ENCODE measurements around the gene WEE2. TPM values are rescaled to one million over a fixed set of nuclear protein-coding genes. Genes with fewer than 3 reads are reported as not detected.

WEE2 gene
- total RNA-seq: not detected in 2 replicates

DNA sequence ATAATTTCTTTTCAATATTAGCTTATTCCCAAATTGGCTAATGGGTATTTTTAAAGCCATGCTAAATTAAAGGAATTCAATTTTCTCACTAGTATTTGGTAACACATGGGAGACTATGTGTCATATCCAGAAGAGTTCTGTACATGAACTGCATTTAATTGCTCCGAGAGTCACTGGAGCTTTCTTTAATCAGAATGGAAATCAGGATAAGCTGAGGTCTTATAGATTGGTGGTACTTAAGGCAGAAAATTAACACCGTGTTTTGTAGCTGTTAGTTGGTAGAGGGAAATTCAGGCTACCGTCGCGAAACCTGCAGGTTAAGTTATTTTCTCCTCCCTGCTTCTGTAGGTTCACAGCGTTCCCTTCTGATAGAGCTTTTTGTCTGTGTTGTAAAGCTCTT, at the start of gene WEE2:
TSS of gene WEE2 (plus strand) at position 3 of the 400 bp plus-strand sequence. CDS start 406 bp downstream, outside the sequence.
- Mint-ChIP-seq H3K4me3 (no peak within 1 kb of the TSS), H3K36me3 (ENCODE audit: low read depth) (peaks cover 3% of the 10 kb centered on the region), H3K27ac (no peak within 1 kb of the TSS), H3K4me1 (peaks cover 4% of the 10 kb centered on the region), H3K9me3 (no peaks in the 10 kb centered on the region), H3K27me3 (peaks cover 11% of the 10 kb centered on the region)
- no peak for DNase-seq
- intact Hi-C loops (cut with micrococcal nuclease): no loop called here

DNA sequence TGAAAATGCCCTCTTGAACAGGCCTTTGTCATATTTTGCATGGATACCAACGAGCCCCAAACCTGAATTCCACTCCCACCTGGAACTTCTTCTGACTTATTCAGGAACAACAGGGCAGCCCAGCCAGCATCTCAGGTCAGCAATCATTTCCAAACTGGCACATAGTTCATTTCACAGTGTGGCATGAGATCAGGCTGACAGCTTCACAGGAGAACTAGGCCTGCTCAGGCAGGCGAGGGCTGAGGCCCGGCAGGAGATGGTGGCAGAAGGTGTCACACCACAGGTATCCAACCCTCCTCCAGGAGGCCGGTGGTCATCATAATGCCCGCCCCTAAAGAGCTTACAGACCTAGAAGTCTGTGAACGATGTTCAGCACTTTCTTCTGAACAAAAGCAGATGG, 48.7 kb upstream of the WEE2 start:
- Mint-ChIP-seq H3K4me3 (no peak overlapping the region), H3K4me1 (peaks cover 15% of the 10 kb centered on the region), H3K27ac (peak overlapping the region; percentile 10), H3K27me3 (no peaks in the 10 kb centered on the region), H3K36me3 (ENCODE audit: low read depth) (peaks cover 59% of the 10 kb centered on the region), H3K9me3 (no peaks in the 10 kb centered on the region)
- peak; percentile 47 for DNase-seq
- intact Hi-C loops (cut with micrococcal nuclease): no loop called here

DNA sequence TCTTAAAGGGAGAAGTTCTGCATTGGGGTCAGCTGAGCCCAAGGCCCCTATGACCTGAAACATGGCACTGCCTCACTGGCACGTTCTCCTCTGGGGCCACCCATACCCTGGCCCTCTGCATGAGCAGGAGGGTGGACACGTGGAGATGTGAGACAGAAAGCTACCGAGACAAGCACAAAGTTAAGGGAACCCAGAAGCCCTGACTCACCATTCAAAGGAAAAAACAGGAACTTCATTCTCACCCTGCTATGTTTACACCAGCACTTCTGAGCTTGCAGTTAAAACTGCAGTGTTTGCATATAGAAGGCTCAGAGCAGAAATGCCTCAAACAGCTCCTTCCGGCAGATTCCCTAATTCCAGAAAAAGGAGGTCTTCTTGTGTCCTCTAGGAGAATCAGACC, 47.9 kb upstream of the WEE2 start:
- Mint-ChIP-seq H3K9me3 (no peaks in the 10 kb centered on the region), H3K27ac (peak overlapping the region; percentile 29), H3K27me3 (no peaks in the 10 kb centered on the region), H3K4me1 (peaks cover 13% of the 10 kb centered on the region), H3K4me3 (no peak overlapping the region), H3K36me3 (ENCODE audit: low read depth) (peaks cover 53% of the 10 kb centered on the region)
- intact Hi-C loops (cut with micrococcal nuclease): no loop called here
- peak; percentile 51 for DNase-seq

DNA sequence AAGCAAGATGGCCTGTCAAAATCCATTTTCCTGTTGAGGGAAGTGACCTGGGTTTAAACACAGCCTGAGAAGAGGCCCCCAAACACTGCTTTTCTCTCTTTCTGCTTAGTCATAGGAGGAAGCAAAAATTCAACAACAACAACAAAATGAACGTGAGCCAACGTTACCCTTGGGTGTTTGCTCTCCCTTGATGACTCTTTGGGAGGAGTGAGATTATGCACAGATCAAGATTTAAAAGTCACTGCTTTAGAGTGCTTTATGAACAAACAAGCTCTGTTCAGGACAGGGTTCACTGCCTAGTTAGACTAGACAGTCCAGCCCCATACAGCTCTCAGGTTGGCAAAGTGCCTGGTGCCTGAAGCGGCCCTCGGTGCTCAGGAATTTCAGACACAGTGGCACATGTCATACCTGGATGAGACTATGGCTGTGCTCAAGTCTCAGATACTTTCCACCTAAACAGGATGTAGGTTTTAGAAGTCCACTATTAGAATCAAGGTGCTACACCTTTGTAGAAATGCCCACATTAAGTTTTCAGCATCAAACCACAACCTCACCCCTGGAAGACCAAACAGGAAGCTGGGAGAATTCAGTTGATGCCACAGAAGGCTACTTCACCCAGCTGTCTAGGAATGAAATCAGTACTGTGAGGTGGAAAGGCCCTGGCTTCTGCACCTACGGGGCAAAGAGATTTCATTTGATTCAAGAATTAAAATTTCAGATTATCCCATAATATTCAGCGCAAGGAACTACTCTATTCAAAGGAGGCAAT, 44.9 kb upstream of the WEE2 start:
- H3K36me3 Mint-ChIP-seq (ENCODE audit: low read depth): peaks cover 51% of the 10 kb centered on the region
- no peak for DNase-seq
- intact Hi-C loops (cut with micrococcal nuclease): no loop called here
- H3K4me1 Mint-ChIP-seq: peaks cover 17% of the 10 kb centered on the region
- H3K27ac Mint-ChIP-seq: peak overlapping the region; percentile 58
- H3K9me3 Mint-ChIP-seq: no peaks in the 10 kb centered on the region
- H3K27me3 Mint-ChIP-seq: no peaks in the 10 kb centered on the region
- no peak overlapping the region for H3K4me3 Mint-ChIP-seq

DNA sequence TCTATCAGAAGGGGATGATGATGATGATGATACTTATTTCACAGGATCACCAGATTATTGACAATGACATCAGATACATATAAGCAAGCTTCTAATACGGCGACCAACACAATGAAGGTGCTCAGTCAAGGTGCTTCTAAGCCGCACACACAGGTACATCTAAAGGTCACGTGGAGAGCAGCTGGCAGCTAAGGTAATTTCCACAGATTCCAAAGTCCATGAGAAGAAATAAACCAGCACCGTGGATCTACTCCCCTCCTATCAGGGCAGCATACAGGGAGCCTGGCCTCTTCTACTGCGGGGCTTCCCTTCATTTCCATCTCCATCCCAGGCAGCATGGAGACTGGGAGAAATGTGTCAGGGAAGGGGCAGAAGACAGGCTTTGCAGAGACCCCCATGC, 43.7 kb upstream of the WEE2 start:
- Mint-ChIP-seq H3K4me3 (no peak overlapping the region), H3K27ac (no peak overlapping the region), H3K4me1 (peaks cover 20% of the 10 kb centered on the region), H3K36me3 (ENCODE audit: low read depth) (peaks cover 55% of the 10 kb centered on the region), H3K27me3 (no peaks in the 10 kb centered on the region), H3K9me3 (no peaks in the 10 kb centered on the region)
- intact Hi-C loops (cut with micrococcal nuclease): no loop called here
- no peak for DNase-seq

DNA sequence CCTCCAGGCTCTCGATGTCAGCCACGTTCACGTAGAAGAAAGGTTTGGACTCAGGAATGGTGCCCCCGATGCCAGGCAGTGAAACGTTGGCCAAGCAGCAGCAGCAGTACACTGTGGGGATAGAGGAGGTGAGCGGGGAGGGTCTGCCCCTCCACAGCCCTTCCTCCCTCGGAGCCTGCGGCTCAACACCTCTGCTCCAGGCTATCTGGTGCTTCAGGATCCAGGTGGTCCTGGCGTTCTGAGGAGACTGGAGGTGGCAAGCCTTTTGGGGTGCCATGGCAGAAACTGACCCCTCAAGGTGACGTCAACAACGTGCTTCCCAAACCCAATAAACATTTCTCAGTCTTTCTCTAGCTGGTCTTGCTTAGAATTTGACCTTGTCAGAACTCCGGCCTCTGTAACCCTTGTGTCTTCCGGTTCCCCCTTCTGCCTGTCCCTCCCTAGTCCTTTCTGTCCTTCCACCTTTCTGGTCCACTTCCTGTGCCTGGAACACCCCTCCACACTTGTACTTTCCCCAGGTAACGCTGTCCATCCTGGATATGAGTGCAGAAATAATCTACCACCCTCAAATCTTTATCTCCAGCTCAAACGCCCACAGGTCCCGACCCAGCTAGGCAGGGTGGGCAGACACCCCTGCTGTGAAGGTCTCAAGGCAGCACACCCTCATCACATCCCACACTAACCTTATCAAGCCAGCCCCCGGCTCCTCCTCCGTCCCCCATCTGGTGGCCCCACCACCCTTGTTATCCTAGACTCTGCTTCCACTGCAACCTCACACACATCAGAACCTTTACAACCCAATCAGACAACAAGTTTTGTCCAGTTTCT, 42.7 kb upstream of the WEE2 start:
- intact Hi-C loops (cut with micrococcal nuclease): no loop called here
- H3K27me3 Mint-ChIP-seq: no peaks in the 10 kb centered on the region
- H3K4me1 Mint-ChIP-seq: peaks cover 19% of the 10 kb centered on the region
- H3K27ac Mint-ChIP-seq: peak overlapping the region; percentile 45
- no peaks in the 10 kb centered on the region for H3K9me3 Mint-ChIP-seq
- H3K4me3 Mint-ChIP-seq: no peak overlapping the region
- H3K36me3 Mint-ChIP-seq (ENCODE audit: low read depth): peaks cover 48% of the 10 kb centered on the region
- no peak for DNase-seq

DNA sequence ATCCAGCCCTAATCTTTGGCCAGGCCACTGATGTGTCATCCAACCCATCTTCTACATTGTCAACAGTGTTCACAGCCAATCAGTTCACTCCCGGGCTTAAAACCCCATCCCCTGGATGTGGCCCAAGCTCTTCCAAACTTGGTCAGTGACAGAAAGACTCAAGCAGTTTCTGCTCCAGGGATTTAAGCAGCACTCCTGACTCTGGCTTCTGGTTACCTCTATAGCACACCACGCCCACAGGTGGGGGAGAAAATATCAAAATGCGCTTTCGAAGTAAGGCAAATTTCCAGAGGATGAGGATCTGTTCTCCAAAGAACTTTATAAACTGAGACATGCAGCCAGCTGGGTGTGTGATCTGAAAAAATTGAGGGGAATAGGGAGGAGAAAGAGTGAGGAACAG, 42.1 kb upstream of the WEE2 start:
- Mint-ChIP-seq H3K27me3 (no peaks in the 10 kb centered on the region), H3K4me3 (no peak overlapping the region), H3K4me1 (peaks cover 16% of the 10 kb centered on the region), H3K9me3 (no peaks in the 10 kb centered on the region), H3K36me3 (ENCODE audit: low read depth) (peaks cover 46% of the 10 kb centered on the region), H3K27ac (peak overlapping the region; percentile 45)
- intact Hi-C loops (cut with micrococcal nuclease): no loop called here
- DNase-seq: no peak

DNA sequence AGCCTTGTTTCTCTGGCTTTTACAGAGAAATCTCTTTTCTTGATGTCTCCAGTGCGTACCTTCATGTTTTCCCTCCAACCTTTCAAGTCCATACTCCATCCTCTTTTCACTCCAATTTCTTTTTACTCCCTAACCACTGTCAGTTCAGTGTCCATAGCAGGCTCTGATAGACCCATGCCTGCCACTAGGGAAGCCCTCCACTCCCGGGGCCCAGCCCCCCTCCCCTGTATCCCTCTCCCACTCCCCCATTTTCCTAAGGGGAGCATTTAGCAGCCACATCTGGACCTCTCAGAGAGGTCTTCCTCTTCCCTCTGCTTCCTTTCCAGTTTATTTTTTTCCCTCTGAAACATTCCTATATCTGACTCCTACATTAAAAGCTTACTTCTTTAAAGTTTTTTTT, 39.3 kb upstream of the WEE2 start:
- no peaks in the 10 kb centered on the region for H3K27me3 Mint-ChIP-seq
- no peak for DNase-seq
- H3K36me3 Mint-ChIP-seq (ENCODE audit: low read depth): peaks cover 43% of the 10 kb centered on the region
- peaks cover 3% of the 10 kb centered on the region for H3K9me3 Mint-ChIP-seq
- H3K27ac Mint-ChIP-seq: peak overlapping the region; percentile 39
- H3K4me3 Mint-ChIP-seq: no peak overlapping the region
- H3K4me1 Mint-ChIP-seq: peaks cover 6% of the 10 kb centered on the region
- intact Hi-C loops (cut with micrococcal nuclease): no loop called here

DNA sequence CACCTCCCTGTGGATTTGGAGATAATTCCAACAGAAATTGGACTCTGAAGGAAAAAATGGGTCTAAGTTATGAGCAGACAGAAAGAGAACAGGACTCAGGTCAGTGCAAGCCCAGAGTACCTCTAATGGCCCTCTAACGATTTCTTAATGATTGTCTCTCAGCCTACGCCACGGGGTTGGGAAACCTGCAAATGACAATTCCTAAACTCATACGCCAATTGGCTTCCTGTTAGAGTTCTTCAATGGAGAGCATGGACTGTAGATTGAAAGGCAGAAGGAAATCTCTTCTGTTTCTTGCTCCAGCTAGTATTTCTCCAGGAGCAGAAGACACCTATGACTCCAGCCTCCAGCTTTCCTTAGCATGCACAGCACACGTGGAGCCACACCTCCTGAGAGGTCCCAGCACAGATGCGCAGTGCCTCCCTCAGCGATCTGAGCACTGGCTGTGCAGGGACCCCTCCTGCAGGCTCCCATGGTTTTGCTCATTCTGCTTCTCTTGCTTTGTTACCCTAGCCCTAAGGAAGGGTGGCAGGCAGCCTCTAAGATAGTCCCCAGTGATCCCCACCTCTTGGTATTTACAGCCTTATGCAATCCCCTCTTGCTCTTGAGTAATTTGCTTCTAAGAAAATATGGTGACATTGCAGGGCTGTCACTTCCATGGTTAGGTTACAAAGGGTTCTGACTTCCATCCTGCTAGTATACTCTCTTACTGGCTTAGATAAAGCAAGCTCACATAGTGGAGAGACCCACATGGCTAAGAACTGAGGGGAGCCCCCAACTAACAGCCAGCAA, 36.3 kb upstream of the WEE2 start:
- H3K4me1 Mint-ChIP-seq: peaks cover 26% of the 10 kb centered on the region
- DNase-seq: no peak

DNA sequence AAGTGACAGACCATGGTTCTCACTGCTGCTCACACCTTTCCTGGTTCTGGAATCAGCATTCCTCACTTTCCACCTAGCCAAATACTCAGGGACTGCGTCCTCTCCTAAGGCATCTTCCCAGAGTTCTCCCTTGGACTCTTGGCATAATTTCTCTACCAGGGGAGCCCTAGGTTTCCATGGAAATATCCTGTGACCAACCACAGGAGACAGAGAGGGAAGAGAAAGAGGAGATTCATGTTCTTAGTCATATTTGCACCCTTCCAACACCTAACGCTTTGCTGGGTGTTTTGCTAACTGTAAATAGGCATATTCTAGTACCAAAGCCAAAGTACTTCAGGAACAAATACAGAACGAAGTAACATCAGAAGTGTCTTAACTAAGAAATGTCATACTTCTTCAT, 34.8 kb upstream of the WEE2 start:
- DNase-seq: no peak
- intact Hi-C loops (cut with micrococcal nuclease): no loop called here
- Mint-ChIP-seq H3K27me3 (no peaks in the 10 kb centered on the region), H3K4me3 (no peak overlapping the region), H3K9me3 (peaks cover 3% of the 10 kb centered on the region), H3K36me3 (ENCODE audit: low read depth) (peaks cover 37% of the 10 kb centered on the region), H3K27ac (no peak overlapping the region), H3K4me1 (peaks cover 31% of the 10 kb centered on the region)

More for the DNA sequence above, 36.3 kb upstream of the WEE2 start:
- H3K36me3 Mint-ChIP-seq (ENCODE audit: low read depth): peaks cover 37% of the 10 kb centered on the region
- H3K27ac Mint-ChIP-seq: no peak overlapping the region
- H3K27me3 Mint-ChIP-seq: no peaks in the 10 kb centered on the region
- intact Hi-C loops (cut with micrococcal nuclease): no loop called here
- peaks cover 3% of the 10 kb centered on the region for H3K9me3 Mint-ChIP-seq
- H3K4me3 Mint-ChIP-seq: no peak overlapping the region

DNA sequence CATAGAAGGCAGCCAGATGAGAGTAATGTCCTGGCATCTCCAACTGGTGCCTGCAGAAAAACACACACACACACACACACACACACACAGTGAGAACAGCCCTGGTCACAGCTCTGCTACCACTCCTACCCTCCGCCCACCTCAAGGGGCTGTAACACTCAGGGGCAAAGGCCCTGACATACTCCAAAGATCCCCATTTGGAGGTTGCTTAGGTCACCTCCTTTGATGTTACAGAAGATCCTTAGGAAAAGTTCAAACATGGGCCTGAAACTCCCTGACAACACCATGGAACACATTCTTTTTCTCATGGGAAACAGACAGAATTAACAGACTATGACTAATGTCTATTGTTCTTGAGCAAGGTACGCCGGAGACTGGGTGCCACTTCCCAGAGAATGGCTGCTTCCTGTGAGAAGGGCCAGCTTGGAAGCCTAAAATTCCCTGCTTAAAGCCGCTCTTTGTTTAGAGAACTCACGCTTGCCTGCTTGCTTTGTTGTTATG, 33.9 kb upstream of the WEE2 start:
- no peak overlapping the region for H3K4me3 Mint-ChIP-seq
- peak overlapping the region; percentile 13 for H3K27ac Mint-ChIP-seq
- DNase-seq: no peak
- intact Hi-C loops (cut with micrococcal nuclease): no loop called here
- peaks cover 37% of the 10 kb centered on the region for H3K4me1 Mint-ChIP-seq
- H3K36me3 Mint-ChIP-seq (ENCODE audit: low read depth): peaks cover 36% of the 10 kb centered on the region
- H3K9me3 Mint-ChIP-seq: peaks cover 3% of the 10 kb centered on the region
- H3K27me3 Mint-ChIP-seq: no peaks in the 10 kb centered on the region

DNA sequence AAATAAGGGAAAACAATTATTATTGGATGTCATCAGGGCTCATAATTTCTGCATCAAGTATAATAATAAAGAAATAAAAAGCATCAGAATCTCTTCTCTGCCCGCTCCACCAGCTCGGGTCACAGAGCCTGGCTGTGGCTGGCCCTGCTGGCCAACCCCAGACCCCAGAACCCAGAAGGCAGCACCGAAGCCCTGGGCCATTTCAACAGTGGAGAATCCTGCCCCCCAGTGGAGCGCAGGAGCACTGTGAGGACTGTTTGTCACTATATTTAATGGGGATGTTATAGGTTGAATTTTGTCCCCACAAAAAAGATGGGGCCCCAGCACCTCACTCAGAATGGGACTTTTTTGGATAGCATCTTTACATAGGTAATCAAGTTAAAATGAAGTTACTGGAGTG, 33.5 kb upstream of the WEE2 start:
- Mint-ChIP-seq H3K27me3 (no peaks in the 10 kb centered on the region), H3K27ac (peak overlapping the region; percentile 31), H3K4me1 (peaks cover 39% of the 10 kb centered on the region), H3K9me3 (peaks cover 3% of the 10 kb centered on the region), H3K36me3 (ENCODE audit: low read depth) (peaks cover 36% of the 10 kb centered on the region), H3K4me3 (peak overlapping the region; percentile 8)
- DNase-seq: no peak
- intact Hi-C loops (cut with micrococcal nuclease): loop anchor here (5.0 kb wide), 1 partner anchor 117 kb away; no protein-coding TSS in a partner anchor

DNA sequence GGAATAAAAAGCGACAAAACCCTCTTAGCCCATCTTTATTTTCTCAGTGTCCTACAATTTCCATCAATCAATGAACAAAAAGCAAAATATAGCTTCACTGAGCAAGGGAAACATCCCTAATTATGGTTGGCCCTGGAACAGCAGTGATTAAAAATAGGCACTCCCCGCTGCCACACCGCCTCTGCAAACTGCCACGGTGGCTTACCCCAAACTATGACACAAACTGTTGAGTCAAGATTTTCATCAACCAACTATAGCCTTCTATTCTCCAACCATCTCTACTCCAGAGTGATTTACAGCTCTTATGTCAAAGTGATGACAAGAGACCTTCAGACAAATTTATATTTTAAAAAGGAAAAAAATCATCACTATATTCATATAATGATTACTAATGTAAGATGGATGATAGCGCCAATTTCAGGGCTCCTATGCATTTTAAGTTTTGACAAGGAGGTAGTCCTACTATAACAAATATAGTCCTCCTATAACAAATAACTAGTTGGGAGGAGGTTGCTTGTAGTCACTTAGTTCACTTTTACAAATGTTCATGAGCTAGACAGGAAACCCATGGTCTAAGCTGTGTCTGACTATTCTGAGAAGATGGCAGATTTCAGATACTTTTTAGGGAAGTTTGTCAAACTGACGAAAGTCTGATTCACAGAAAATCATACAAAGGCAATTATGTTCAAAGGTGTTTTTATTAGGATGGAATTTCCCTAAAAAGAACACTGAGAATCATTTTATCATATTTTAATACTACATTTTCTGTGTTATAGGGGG, 32.5 kb upstream of the WEE2 start:
- H3K36me3 Mint-ChIP-seq (ENCODE audit: low read depth): peaks cover 40% of the 10 kb centered on the region
- DNase-seq: no peak
- H3K9me3 Mint-ChIP-seq: peaks cover 3% of the 10 kb centered on the region
- H3K27ac Mint-ChIP-seq: peak overlapping the region; percentile 45
- intact Hi-C loops (cut with micrococcal nuclease): loop anchor here (5.0 kb wide), 1 partner anchor 118 kb away; no protein-coding TSS in a partner anchor
- H3K4me1 Mint-ChIP-seq: peaks cover 44% of the 10 kb centered on the region
- no peaks in the 10 kb centered on the region for H3K27me3 Mint-ChIP-seq
- H3K4me3 Mint-ChIP-seq: peak overlapping the region; percentile 8

All from activated CD4-positive, alpha-beta T cell treated with anti-CD3 and anti-CD28 coated beads, Interleukin-2, amount 10 ng/mL, durations not matched to agents 24 days and 14 days (primary cell).